ENCODE results near the gene CACNA1D. TPM values are rescaled to one million over a fixed set of nuclear protein-coding genes. Genes with fewer than 3 reads are reported as not detected.

The CACNA1D gene
- total RNA-seq, 1 donor from 2014 or later, result 1.9 TPM

- no peak for ATAC-seq (ENCODE audit: low read depth)
- H3K27ac Mint-ChIP-seq, result no peak overlapping the region
- H3K9me3 Mint-ChIP-seq, result no peaks in the 10 kb centered on the region
- ChIA-PET CTCF (no interaction called here), POLR2A (no interaction called here)
- no peak overlapping the region for H3K4me3 Mint-ChIP-seq
- no peaks in the 10 kb centered on the region for H3K36me3 Mint-ChIP-seq (ENCODE audit: low read depth)
- H3K4me1 Mint-ChIP-seq, result peaks cover 37% of the 10 kb centered on the region
- H3K27me3 Mint-ChIP-seq, result no peaks in the 10 kb centered on the region
- TF ChIP-seq, protein P1, sequence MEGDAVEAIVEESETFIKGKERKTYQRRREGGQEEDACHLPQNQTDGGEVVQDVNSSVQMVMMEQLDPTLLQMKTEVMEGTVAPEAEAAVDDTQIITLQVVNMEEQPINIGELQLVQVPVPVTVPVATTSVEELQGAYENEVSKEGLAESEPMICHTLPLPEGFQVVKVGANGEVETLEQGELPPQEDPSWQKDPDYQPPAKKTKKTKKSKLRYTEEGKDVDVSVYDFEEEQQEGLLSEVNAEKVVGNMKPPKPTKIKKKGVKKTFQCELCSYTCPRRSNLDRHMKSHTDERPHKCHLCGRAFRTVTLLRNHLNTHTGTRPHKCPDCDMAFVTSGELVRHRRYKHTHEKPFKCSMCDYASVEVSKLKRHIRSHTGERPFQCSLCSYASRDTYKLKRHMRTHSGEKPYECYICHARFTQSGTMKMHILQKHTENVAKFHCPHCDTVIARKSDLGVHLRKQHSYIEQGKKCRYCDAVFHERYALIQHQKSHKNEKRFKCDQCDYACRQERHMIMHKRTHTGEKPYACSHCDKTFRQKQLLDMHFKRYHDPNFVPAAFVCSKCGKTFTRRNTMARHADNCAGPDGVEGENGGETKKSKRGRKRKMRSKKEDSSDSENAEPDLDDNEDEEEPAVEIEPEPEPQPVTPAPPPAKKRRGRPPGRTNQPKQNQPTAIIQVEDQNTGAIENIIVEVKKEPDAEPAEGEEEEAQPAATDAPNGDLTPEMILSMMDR (IDR thresholded peaks at IDR 0.05), result no peak
- intact Hi-C loops (cut with micrococcal nuclease), result no loop called here
- DNase-seq, result no peak
Measured at GRCh38 chr3:53772562-53772961, 278.2 kb downstream of the CACNA1D start.

DNA sequence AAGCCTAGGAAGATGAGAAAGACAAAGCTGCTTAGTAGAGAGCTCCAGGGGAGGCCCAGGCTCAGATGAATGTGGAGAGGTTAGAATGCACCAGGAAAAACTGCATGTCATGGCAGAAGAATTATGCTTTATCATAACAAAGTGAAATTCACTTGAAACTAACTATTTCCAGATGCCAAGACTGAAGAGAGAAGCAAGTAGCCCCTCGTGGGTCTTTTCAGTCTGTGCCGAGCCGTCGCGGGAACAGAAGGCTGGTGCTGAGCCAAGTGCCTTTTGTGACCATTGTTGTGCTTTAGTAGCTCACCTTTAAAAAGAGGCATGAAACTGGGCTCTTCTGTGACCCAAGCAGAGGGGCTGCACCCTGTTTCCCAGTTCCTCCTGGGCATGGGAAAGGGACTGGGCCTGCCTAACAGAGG, 278.6 kb downstream of the CACNA1D start:
- CTCF ChIA-PET, result no interaction called here
- H3K4me3 Mint-ChIP-seq, result no peak overlapping the region
- no peaks in the 10 kb centered on the region for H3K9me3 Mint-ChIP-seq
- intact Hi-C loops (cut with micrococcal nuclease), result no loop called here
- H3K27ac Mint-ChIP-seq, result no peak overlapping the region
- DNase-seq (no peak), ATAC-seq (ENCODE audit: low read depth) (no peak)
- TF ChIP-seq, protein P1 (IDR thresholded peaks at IDR 0.05), result no peak
- POLR2A ChIA-PET, result no interaction called here
- peaks cover 37% of the 10 kb centered on the region for H3K4me1 Mint-ChIP-seq
- no peaks in the 10 kb centered on the region for H3K36me3 Mint-ChIP-seq (ENCODE audit: low read depth)
- no peaks in the 10 kb centered on the region for H3K27me3 Mint-ChIP-seq

DNA sequence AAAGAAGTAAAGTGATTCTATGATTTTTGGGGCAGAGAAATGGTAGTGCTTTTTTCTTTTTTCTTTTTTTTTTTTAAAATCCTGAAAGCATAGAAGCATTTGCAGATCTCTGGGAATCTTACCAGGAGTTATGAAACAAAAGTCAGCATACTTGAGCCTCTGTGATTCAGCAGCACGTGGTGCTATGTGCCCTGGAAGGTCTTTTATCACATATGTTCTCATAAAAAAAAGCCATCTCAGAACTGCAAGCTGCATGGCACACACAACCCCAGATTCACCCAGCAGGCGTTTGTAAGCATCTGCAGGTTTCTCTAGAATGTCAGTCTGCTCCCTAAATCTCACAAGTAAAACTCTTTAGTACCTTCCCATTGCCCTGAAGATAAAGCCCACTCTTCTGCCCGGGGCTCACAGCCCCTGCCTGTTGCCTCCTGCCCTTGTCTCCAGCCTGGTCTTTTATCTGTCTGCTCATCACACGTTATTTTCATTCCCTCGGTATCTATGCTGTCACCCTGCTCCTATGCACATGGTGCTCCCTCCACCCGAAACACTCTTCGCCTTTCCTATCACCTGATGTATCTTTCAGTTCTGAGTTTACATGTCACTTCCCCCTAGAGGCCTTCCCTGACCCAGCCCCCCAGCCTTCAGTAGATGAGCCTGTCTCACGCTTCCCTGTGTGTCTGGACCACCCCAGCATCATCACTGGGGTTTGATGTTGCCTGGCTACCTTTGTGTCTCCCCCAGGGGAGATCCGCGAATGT, 279.4 kb downstream of the CACNA1D start:
- Mint-ChIP-seq H3K27me3 (no peaks in the 10 kb centered on the region), H3K4me1 (peaks cover 32% of the 10 kb centered on the region), H3K4me3 (peak overlapping the region; percentile 36), H3K9me3 (no peaks in the 10 kb centered on the region), H3K27ac (peak overlapping the region; percentile 56), H3K36me3 (ENCODE audit: low read depth) (no peaks in the 10 kb centered on the region)
- no peak for DNase-seq
- POLR2A ChIA-PET, result interaction anchor here (0.7 kb wide), 1 partner anchor 20 kb away, joined by 4 read pairs; no protein-coding TSS in a partner anchor
- peak; percentile 88 for ATAC-seq (ENCODE audit: low read depth)
- intact Hi-C loops (cut with micrococcal nuclease), result no loop called here
- CTCF ChIA-PET, result interaction anchor here (1.2 kb wide), 1 partner anchor 30 kb away, joined by 3 read pairs; no protein-coding TSS in a partner anchor
- TF ChIP-seq, protein P1 (IDR thresholded peaks at IDR 0.05), result no peak

DNA sequence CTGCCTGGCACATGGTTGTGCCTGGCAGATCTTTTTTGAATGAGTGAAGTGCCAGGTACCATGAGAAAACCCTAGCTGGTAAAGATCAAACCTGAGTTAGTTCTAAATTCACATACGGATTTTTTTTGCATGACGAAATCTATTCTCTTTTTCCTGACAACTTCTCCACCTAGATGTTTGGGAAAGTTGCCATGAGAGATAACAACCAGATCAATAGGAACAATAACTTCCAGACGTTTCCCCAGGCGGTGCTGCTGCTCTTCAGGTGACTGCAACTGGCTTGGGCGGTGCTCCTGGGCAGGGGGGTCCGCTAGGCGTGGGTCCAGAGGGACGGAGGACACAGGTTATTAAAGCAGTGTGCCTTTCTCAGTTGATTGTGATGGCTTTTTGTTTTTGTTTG, 280.0 kb downstream of the CACNA1D start:
- TF ChIP-seq, protein P1 (IDR thresholded peaks at IDR 0.05), result no peak
- DNase-seq, result no peak
- Mint-ChIP-seq H3K9me3 (no peaks in the 10 kb centered on the region), H3K4me1 (peaks cover 28% of the 10 kb centered on the region), H3K27ac (peak overlapping the region; percentile 56), H3K27me3 (no peaks in the 10 kb centered on the region), H3K36me3 (ENCODE audit: low read depth) (no peaks in the 10 kb centered on the region), H3K4me3 (no peak overlapping the region)
- no peak for ATAC-seq (ENCODE audit: low read depth)
- ChIA-PET CTCF (interaction anchor here (1.2 kb wide), 1 partner anchor 30 kb away, joined by 3 read pairs; no protein-coding TSS in a partner anchor), POLR2A (interaction anchor here (2.0 kb wide), 1 partner anchor 24 kb away, joined by 5 read pairs; no protein-coding TSS in a partner anchor)
- intact Hi-C loops (cut with micrococcal nuclease), result no loop called here

DNA sequence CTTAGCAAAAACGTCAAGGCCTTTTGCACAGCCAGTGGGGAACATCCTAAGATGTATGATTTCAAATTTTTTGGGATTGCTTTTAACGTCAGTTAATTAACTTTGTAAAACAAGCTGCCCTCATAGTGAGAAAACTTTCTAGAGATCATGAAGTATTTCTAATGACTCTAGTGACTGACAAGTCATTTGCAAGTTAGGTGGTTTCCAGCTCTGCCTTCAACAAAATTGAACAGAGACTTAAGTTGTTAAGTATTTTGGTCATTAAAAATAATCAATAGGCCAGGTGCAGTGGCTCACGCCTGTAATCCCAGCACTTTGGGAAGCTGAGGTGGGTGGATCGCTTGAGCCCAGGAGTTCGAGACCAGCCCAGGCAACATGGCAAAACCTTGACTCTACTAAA, 280.6 kb downstream of the CACNA1D start:
- Mint-ChIP-seq H3K27ac (peak overlapping the region; percentile 13), H3K36me3 (ENCODE audit: low read depth) (no peaks in the 10 kb centered on the region), H3K4me3 (no peak overlapping the region), H3K9me3 (no peaks in the 10 kb centered on the region), H3K27me3 (no peaks in the 10 kb centered on the region), H3K4me1 (peaks cover 22% of the 10 kb centered on the region)
- intact Hi-C loops (cut with micrococcal nuclease), result no loop called here
- TF ChIP-seq, protein P1 (IDR thresholded peaks at IDR 0.05), result no peak
- POLR2A ChIA-PET, result interaction anchor here (2.0 kb wide), 1 partner anchor 25 kb away, joined by 5 read pairs; no protein-coding TSS in a partner anchor
- CTCF ChIA-PET, result interaction anchor here (1.2 kb wide), 1 partner anchor 31 kb away, joined by 3 read pairs; no protein-coding TSS in a partner anchor
- no peak for DNase-seq
- ATAC-seq (ENCODE audit: low read depth), result no peak

Data from activated B cell treated with CpG ODN at 0.5 μM for 24 hours (primary cell).